GM19099 (cell line): ENCODE results near the gene TNFAIP8L1.

Experiments
- POLR2A ChIP-seq: IDR thresholded peaks from 3 replicates; pipeline ENCODE4 v1.6.1; 2011; ENCODE audit warnings: low read depth; ENCODE audit not compliant: insufficient read length; ENCODE audit errors: extremely low read depth

The TNFAIP8L1 gene

GRCh38 chr19:4699826-4700692 is 60.7 kb downstream of the TNFAIP8L1 start:
- TF ChIP-seq POLR2A = no peak

GRCh38 chr19:4700693-4700970 is 61.3 kb downstream of the TNFAIP8L1 start:
- no peak for TF ChIP-seq POLR2A

GRCh38 chr19:4701557-4701956 is 62.2 kb downstream of the TNFAIP8L1 start:
- TF ChIP-seq POLR2A = no peak

GRCh38 chr19:4702764-4703163 is 63.4 kb downstream of the TNFAIP8L1 start:
- TF ChIP-seq POLR2A = no peak

GRCh38 chr19:4703671-4704316 is 64.5 kb downstream of the TNFAIP8L1 start:
- TF ChIP-seq POLR2A = no peak

- no peak for TF ChIP-seq POLR2A
Observed at GRCh38 chr19:4704317-4704673, 65.0 kb downstream of the TNFAIP8L1 start.
